ENCODE results near the gene INO80B. TPM values are rescaled to one million over a fixed set of nuclear protein-coding genes. Genes with fewer than 3 reads are reported as not detected.

INO80B gene
- total and polyA plus RNA-seq, 11 donors: 11.7 to 29.2 (median 22.6) TPM

DNA sequence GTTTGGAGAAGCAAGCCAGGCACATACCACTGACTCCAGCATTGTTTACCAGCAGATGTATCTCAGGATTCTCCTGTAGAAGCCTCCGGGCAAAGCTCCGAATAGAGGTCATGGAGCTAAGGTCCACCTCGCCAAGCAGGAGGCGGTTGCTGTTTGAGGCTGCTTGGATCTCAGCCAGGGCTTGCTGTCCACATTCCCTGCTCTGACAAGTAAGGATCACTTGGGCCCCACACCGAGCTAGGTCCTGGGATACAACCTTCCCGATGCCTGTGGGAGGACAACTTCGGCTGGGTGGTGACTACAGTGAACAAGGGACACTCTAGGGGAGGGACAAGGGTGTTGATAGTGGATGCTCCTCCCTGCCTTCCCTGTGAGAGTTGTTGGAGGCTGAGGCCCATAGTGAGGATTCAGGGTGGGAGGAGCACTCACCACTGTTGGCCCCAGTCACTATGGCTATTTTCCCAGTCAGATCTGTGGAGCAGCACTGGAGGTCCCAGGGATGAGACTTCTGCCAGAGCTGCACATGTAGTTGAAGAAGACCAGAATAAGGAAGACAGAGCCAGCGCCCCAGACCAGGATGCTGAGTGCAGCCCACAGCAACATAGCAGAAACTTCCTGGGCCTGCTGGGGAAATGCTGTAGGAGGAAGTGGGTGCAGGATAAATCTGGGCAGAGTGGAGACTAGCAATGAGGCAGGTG lies 41.7 kb upstream of the INO80B start:
- TF ChIP-seq POLR2A (IDR thresholded peaks at IDR 0.05): no peak
- TF ChIP-seq, protein P1, sequence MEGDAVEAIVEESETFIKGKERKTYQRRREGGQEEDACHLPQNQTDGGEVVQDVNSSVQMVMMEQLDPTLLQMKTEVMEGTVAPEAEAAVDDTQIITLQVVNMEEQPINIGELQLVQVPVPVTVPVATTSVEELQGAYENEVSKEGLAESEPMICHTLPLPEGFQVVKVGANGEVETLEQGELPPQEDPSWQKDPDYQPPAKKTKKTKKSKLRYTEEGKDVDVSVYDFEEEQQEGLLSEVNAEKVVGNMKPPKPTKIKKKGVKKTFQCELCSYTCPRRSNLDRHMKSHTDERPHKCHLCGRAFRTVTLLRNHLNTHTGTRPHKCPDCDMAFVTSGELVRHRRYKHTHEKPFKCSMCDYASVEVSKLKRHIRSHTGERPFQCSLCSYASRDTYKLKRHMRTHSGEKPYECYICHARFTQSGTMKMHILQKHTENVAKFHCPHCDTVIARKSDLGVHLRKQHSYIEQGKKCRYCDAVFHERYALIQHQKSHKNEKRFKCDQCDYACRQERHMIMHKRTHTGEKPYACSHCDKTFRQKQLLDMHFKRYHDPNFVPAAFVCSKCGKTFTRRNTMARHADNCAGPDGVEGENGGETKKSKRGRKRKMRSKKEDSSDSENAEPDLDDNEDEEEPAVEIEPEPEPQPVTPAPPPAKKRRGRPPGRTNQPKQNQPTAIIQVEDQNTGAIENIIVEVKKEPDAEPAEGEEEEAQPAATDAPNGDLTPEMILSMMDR (IDR thresholded peaks at IDR 0.05): no peak
- Histone ChIP-seq H3K9me3 (no peaks in the 10 kb centered on the region), H3K36me3 (no peaks in the 10 kb centered on the region), H3K4me1 (peaks cover 0 to 31% (median 15%) of the 10 kb centered on the region in 12 donors), H3K27ac (no peak overlapping the region), H3K27me3 (no peaks in the 10 kb centered on the region), H3K4me3 (no peak overlapping the region)
- intact Hi-C loops (cut with DNase I): no loop called here
- 38 to 67% (median 64%) methylated on average over 7 to 8 of the region's 8 CpGs for WGBS, 4 donors
- no peak for ATAC-seq
- DNase-seq: no peak

DNA sequence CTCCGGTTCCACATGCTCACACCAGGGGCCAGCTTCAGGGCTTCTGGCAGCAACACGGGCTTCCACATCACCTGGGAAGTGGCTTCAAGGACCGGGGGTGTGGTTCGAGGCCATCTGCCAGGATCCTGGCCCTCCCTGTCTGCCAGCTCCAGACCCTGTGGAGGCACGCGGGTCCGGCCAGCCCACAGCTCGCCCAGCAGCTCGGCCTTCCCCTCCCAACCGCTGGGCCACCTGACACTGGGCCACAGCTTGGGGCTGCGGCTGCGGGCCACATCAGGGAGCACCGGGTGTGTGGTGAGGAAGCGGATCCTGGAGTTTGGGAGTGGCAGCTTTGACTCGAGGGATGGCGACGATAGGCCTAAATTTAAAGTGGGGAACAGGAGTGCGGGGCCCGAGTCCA lies 40.4 kb upstream of the INO80B start:
- Histone ChIP-seq H3K4me3 (peak overlapping the region; percentile 42 to 77 (median 65)), H3K36me3 (no peaks in the 10 kb centered on the region), H3K27me3 (no peaks in the 10 kb centered on the region), H3K4me1 (peaks cover 0 to 43% (median 20%) of the 10 kb centered on the region in 12 donors), H3K27ac (peak overlapping the region in 10 of 12 donors; percentile 10 to 83 (median 61)), H3K9me3 (no peaks in the 10 kb centered on the region)
- ATAC-seq (peak in 3 of 4 donors; percentile 6 to 19 (median 13)), DNase-seq (no peak)
- TF ChIP-seq, protein P1 (IDR thresholded peaks at IDR 0.05): no peak
- TF ChIP-seq POLR2A (IDR thresholded peaks at IDR 0.05): no peak
- whole genome bisulfite sequencing, 4 donors: 42 to 49% (median 47%) methylated on average over 15 to 19 of the region's 19 CpGs
- intact Hi-C loops (cut with DNase I): loop anchor here in 1 of 10 donors (1.0 to 2.0 kb wide), 2 partner anchors 24 to 585 kb away; no protein-coding TSS in a partner anchor

DNA sequence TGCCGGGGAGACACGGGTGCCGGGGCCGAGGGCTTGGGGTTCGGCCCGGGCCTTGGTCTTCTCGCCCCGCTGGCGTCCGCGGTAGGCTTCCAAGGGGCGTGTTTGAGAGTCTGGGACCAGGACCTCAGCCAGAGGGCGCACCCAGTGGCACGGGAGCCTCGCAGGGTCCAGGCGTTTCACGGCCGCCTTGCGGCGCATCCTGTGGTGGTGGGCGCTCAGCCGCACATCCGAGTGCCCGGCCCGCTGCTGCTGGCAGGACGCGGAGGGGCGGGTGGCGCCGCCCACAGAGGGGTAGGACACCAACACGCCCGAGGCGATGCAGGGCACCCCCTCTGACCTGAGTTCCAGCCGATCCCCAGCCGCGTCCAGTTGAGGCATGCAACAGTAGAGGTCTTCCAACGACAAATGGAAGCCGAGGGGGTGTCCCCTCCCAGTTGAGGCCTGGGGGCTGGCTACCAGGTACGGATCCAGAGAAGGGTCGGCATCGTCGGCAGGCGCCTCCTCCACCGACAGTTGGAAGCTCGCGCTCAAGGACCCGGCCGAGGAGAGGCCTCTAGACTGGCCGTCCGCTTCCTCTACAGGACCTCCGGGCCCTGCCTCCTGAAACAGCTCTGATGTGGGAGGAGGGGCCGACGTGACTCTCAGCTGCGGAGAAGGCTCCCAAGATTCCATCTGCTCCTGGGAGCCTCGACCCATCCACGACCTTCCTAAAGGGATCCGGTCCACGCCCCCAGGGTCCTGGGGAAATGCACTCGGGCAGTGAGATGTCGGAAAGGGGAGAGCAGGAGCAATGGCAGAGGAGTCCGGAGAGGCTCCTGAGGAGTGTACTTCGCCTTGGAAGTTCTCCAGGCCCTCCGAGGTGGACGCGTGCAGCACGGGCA lies 39.8 kb upstream of the INO80B start:
- ATAC-seq (peak; percentile 51 to 81 (median 76)), DNase-seq (peak; percentile 66 to 80 (median 69))
- H3K4me3 ChIP-seq: peak overlapping the region; percentile 42 to 77 (median 65)
- no peaks in the 10 kb centered on the region for H3K27me3 ChIP-seq
- 4 to 10% (median 8%) methylated on average over 38 to 66 of the region's 66 CpGs for WGBS, 4 donors
- intact Hi-C loops (cut with DNase I): loop anchor here in 2 of 10 donors (1.0 to 5.0 kb wide), 3 partner anchors 24 to 586 kb away; partner anchors contain the start of genes INO80B (in 1 of the 2) and WBP1 (in 1 of the 2)
- peak overlapping the region in 11 of 12 donors; percentile 36 to 83 (median 58) for H3K27ac ChIP-seq
- peaks cover 0 to 43% (median 20%) of the 10 kb centered on the region in 12 donors for H3K4me1 ChIP-seq
- TF ChIP-seq POLR2A (IDR thresholded peaks at IDR 0.05): no peak
- TF ChIP-seq, protein P1 (IDR thresholded peaks at IDR 0.05): peak; percentile 23 to 69 (median 48)
- H3K36me3 ChIP-seq: no peaks in the 10 kb centered on the region
- H3K9me3 ChIP-seq: no peaks in the 10 kb centered on the region
